Suprapubic skin (tissue), 3 donors: ENCODE data around the gene GPD2.

Source experiments
- CTCF ChIP-seq, 2 donors: fragments of 200-600 bp in 1 of 2; fragments of 450-650 bp in 1 of 2; sonication (generic) in 1 of 2; IDR thresholded peaks; one replicate each; pipeline ENCODE4 v1.5.1; 2016 to 2019; ENCODE audit warnings: antibody characterized with exemption in 2 of 2, mild to moderate bottlenecking in 1 of 2, moderate library complexity in 1 of 2
- POLR2AphosphoS5 ChIP-seq, 3 donors: sonication (generic); formaldehyde crosslinking; IDR thresholded peaks; one replicate each; pipeline ENCODE4 v1.6.1; 2017; ENCODE audit warnings: antibody characterized with exemption in 3 of 3

GRCh38 chr2:156589381-156590079 is 153.4 kb downstream of the GPD2 start:
- peak in 1 of 2 donors; percentile 34 for TF ChIP-seq CTCF (IDR thresholded peaks at IDR 0.05)
- TF ChIP-seq POLR2AphosphoS5 (IDR thresholded peaks at IDR 0.05) = no peak
